GM18907 (cell line): ENCODE results near the gene GRAP.
A peak's percentile ranks its signal among the peaks of the same experiment; 100 is the strongest.
"Not testable (repeated sequence)": the region's sequence is repeated elsewhere in the genome, so short reads cannot be mapped to it uniquely, and the experiment has no call there.

Experiments used
- ATAC-seq: cut with Tn5 transposase; IDR thresholded peaks from one replicate; pipeline ENCODE4 v1.9.1; 2021; ENCODE audit warnings: mild to moderate bottlenecking, moderate library complexity; ENCODE audit not compliant: unreplicated experiment

GRAP gene

DNA sequence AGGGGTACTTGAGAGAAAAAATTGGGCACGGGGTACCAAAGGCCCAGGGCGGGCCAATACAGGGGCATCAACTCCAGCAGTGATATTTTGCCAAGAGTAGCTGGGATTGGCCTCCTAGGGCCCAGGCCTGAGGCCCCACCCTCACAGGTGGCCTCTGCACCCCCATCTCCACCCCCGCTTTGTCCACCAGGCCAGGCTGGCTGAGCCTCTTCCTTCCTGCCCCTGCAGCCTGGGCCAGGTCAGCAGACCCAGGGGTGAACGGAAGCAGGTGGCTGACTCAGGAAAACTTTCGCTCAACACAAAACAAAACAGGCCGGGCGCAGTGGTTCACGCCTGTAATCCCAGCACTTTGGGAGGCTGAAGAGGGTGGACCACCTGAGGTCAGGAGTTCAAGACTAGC is 3.7 kb downstream of the GRAP start:
- not testable (repeated sequence) for ATAC-seq

- ATAC-seq, result not testable (repeated sequence)
These were observed 4.4 kb downstream of the GRAP start for GRCh38 chr17:19042369-19042768.

DNA sequence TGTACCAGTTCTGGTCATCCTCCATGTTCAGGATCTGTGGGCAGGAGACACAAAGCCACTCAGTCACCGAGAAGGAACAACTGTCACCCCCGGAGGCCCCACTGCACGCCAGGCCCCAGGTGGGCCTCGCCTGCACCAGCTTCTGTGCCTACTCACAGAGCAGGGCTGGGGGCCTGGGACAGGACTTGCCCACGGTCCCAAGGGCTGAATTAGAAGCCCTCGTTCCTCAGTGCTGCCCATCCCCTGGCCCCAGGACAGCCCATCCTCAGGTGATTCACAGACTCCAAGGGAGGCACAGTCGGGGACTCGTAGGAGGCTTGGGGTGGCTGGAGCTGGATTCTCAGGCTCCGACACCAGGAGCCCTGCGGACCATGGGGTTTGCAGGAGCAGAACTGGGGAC is 4.9 kb downstream of the GRAP start:
- ATAC-seq, result not testable (repeated sequence)

- ATAC-seq, result not testable (repeated sequence)
These were observed 6.4 kb downstream of the GRAP start for GRCh38 chr17:19040350-19040749.

- not testable (repeated sequence) for ATAC-seq
These were observed 8.0 kb downstream of the GRAP start for GRCh38 chr17:19038730-19039129.

DNA sequence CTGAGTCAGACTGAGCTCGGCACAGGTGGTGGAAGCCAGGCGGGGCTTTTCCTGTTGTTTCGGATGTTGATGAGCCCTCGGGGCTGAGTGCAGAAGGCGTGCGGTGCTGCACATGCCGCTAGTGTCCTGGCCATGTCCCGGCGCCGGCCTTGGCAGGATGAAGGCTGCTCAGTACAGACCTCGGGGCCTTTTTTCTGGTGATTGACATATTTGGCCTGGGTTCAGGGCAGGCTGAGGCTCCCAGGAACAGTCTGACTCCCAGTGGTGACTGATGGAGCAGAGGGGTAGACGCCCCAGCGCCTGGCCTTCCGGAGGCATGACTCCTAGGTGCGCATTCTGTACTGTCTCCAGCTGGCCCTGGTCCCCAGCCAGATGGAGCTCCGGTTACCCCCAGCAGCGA is 8.8 kb downstream of the GRAP start:
- ATAC-seq, result not testable (repeated sequence)

DNA sequence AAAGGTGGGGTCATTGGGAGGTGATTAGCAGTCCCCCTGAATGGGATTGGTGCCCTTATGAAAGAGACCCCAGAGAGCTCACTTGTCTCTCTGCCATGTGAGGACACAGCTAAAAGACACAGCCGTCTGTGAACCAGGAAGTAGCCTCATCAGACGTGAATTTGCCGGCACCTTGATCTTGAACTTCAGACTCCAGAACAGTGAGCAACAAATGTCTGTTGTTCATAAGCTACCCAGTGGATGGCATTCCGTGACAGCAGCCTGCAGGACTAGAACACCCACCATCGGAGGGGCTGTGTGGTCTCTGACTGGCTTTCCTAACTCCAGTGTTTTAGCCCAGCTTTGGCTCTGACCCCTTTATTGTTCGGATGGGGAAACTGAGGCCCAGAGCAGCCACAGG is 9.2 kb downstream of the GRAP start:
- not testable (repeated sequence) for ATAC-seq

DNA sequence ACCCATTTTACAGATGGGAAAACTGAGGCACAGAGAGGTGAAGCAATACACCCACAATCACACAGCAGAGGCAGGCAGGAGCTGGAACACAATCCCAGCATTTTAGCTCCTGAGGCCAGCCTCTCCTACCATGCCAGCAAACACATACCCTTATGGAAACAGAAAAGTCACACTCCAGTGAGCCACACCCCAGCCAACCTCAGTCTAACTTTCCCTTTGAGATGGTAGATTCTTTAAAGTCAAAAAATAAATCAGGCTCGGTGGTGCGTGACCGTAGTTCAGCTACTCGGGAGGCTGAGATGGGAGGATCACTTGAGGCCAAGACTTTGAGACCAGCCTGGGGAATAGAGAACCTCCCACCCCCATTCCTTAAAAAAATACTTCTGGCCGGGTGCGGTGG is 10.6 kb downstream of the GRAP start:
- ATAC-seq, result peak; percentile 31

DNA sequence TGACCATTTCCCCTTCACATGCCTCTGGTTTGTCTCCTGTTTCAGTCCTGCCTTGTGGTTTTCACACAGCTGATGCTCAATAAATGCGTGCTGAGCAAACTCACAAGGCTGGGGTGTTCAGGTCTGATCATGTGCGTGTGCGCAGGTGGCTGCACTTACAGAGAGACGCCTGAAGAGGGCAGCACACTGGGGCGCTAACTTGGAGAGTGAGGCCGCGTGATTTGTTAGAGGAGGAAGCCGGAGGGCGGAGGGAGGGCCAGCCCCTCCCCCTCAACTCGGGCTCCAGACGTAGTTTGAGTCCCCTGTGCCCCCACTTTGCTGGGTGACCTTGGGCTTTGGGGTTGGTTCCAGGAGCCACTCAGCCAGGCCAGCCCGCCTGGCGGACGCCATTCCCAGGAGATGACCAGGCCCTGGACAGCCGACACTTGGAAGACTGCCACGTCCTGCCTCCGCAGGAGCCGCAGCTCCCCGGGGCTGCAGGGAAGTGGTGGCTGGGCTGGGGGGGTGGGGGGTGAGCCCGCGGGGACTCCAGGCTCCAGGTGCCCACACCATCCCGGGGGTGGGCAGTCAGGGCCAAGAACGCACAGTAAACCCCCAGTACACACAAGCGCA is 14.3 kb downstream of the GRAP start:
- ATAC-seq, result peak; percentile 48

DNA sequence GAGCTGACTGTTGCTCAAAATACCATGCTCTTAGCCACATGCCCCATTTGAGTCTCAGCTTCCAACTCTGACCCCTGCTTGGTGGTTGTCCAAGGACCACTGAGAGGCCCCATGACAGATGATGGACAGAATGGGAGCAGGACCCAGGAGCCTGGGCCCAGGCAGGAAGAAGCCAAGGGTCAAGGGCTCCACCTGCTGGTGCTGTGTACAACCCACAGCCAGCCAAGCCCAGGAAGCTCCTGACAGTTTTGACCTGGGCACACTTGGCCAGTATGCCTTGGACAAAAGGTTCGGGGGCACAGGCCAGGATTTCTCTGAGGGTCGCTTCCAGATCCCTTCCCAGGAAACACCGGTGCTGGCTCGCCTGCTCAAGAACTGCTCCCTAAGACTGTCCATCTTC is 15.0 kb downstream of the GRAP start:
- ATAC-seq, result not testable (repeated sequence)

- ATAC-seq, result not testable (repeated sequence)
These were observed 15.8 kb downstream of the GRAP start for GRCh38 chr17:19030771-19031449.

DNA sequence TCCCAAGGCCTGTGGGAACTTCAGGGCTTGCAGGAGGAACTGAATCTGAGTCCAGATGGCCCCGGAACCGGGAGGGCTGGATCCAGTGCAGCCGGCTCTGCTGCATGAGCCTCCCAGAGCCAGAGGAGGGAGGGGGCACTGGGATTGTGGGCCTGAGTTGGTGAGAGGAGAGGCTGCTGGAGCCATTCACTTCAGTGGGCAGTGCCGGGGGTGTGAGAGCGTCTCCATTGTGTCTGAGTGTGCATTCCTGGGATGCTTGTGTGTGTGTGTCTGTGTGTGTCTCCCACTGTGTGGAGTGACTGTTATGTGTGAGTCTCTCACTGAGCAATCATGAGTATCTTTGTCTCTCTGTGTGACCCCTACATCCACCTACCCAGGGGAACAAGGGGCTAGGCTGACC is 17.0 kb downstream of the GRAP start:
- not testable (repeated sequence) for ATAC-seq

- not testable (repeated sequence) for ATAC-seq
These were observed 18.1 kb downstream of the GRAP start for GRCh38 chr17:19028671-19029070.

- ATAC-seq, result no peak
These were observed 22.4 kb downstream of the GRAP start for GRCh38 chr17:19024101-19025078.

DNA sequence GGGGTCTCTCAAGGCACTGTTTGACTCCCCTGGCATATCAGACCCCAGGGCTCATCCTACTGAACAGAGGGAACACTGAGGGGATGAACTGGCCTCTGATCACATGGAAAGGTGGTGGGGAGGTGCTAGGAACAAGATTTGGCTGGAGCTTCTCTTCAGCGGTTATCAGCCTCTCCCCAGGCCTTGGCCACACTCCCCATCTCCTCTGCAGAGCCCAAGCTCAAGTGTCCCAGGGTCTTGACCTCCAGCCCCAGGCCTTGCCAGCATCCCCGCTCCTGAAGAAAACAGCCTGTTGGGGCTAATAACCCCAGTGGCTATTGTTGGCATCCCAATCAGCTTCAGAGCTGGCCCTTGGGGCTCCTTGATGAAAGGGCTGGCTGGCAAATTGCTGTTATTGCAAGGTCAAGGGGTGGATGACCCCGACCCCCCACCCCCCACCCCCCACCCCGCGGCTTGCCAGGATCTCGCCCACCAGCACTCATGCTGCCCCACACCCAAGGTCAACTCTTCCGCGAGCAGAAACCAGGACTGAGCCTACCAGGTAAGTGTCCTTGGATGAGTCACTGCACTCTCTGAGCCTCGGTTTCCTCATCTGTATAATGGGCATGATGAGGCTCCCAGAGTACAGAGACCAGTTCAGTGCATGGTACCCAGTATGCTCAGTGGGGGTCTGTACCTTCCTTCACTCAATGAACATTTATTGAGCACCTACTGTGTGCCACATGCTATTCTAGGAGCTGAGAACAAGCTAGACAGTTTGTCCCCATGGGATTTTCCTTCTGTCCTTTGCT is 23.4 kb downstream of the GRAP start:
- ATAC-seq, result no peak

DNA sequence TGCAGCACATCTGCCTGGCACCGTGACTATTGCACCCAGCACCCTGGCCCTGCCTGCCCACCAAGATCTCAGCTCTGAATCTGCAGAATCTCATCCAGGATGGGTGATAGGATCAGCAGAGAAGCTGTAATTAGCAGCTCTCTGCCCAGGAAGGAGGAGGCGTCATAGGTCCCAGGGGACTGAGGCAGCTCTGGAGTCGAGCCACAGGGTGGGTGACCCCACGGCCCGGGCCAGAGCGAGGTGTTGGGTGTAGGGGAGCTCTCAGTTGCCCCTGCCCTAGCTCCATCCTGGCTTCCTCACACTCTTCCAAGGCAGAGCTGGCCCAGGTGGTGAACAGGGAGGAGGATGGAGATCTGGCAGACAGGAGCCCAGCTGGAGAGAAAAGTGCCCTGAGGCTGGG is 24.0 kb downstream of the GRAP start:
- ATAC-seq, result no peak

DNA sequence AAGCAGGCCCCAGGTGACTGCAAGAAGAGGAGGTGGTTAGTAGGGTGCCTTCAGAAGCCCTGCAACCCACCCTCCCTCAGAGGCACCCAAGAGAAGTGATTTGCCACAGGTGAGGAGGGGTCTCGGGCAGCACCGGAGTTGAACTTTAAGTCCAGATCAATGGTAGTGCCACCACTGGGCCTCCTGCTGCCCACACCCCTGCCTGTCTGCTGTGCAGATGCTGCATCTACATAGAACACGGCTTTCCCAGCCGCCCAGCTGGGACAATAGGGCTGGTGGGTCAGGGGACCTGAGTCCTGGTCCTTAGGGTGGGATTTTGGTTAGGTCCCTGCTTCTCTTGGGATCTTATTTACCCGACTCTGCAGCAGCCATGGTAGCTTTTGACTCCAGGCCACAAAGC is 24.6 kb downstream of the GRAP start:
- ATAC-seq, result no peak

DNA sequence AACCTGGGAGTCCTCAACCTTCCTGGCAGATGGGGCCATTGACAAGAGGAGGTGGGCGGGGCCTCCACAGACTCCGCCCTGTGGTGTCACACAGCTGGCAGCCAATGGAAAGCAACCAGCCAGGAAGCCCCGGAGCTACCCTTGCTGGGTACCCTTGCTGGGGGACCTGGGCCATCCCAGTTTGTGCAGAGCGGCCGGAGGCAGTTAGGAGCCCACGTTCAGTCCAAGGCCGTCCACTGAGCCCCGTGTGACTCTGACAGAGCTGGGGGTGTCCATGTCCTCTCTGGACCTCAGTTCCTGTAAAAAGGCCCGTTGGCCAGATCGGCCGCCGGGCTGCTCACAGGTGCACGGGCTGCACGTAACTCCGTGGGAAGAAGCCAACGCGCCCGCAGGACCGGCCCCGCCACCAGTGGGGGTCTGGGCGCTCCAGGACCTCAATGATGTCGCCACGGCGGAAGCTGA is 25.1 kb downstream of the GRAP start:
- ATAC-seq, result no peak

GRCh38 chr17:19021011-19021621 is 25.6 kb downstream of the GRAP start:
- not testable (repeated sequence) for ATAC-seq

DNA sequence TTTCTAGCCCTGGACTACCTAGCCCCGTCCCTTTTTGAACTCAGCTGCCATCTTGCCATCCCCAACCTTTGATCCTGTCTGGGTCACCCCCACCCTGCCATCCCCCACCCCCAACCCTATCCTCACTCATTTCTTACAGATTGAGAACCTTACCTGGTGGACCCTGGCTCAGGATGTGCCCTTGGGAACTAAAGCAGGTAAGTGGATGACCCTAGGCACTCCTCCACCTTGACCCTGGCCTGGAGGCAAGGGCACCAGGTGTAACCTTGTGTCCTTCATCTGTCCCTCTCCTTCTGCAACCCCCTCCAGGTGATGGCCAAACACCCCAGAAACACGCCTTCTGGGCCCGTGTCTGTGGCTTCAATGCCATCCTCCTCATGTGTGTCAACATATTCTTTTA is 26.7 kb downstream of the GRAP start:
- no peak for ATAC-seq
